Dendritic cell treated with granulocyte-macrophage colony-stimulating factor and Interleukin-4, amounts not matched to agents 40 ng/mL and 50 ng/mL, for 4 days (primary cell): ENCODE data around the gene TMSB15A.
A peak's percentile ranks its signal among the peaks of the same experiment; 100 is the strongest.
"Not testable (repeated sequence)": the region's sequence is repeated elsewhere in the genome, so short reads cannot be mapped to it uniquely, and the experiment has no call there.

Experiments used
- H3K27ac Mint-ChIP-seq: one replicate; pipeline ENCODE4 v1.8.0; 2022; ENCODE audit warnings: mild to moderate bottlenecking, mixed read lengths
- H3K27me3 Mint-ChIP-seq: one replicate; pipeline ENCODE4 v1.8.0; 2022; ENCODE audit warnings: mild to moderate bottlenecking, mixed read lengths
- H3K36me3 Mint-ChIP-seq: one replicate; pipeline ENCODE4 v1.8.0; 2022; ENCODE audit warnings: low read depth, mixed read lengths
- H3K4me1 Mint-ChIP-seq: one replicate; pipeline ENCODE4 v1.8.0; 2022; ENCODE audit warnings: low read depth, mixed read lengths
- H3K4me3 Mint-ChIP-seq: one replicate; pipeline ENCODE4 v1.8.0; 2022; ENCODE audit warnings: mild to moderate bottlenecking, moderate library complexity, mixed read lengths
- H3K9me3 Mint-ChIP-seq: one replicate; pipeline ENCODE4 v1.8.0; 2022; ENCODE audit warnings: mixed read lengths
- intact Hi-C: fragments of 100-400 bp; cut with micrococcal nuclease; formaldehyde crosslinking; loops from one replicate; pipeline ENCODE4 v1.15.0; 2022

TMSB15A gene

DNA sequence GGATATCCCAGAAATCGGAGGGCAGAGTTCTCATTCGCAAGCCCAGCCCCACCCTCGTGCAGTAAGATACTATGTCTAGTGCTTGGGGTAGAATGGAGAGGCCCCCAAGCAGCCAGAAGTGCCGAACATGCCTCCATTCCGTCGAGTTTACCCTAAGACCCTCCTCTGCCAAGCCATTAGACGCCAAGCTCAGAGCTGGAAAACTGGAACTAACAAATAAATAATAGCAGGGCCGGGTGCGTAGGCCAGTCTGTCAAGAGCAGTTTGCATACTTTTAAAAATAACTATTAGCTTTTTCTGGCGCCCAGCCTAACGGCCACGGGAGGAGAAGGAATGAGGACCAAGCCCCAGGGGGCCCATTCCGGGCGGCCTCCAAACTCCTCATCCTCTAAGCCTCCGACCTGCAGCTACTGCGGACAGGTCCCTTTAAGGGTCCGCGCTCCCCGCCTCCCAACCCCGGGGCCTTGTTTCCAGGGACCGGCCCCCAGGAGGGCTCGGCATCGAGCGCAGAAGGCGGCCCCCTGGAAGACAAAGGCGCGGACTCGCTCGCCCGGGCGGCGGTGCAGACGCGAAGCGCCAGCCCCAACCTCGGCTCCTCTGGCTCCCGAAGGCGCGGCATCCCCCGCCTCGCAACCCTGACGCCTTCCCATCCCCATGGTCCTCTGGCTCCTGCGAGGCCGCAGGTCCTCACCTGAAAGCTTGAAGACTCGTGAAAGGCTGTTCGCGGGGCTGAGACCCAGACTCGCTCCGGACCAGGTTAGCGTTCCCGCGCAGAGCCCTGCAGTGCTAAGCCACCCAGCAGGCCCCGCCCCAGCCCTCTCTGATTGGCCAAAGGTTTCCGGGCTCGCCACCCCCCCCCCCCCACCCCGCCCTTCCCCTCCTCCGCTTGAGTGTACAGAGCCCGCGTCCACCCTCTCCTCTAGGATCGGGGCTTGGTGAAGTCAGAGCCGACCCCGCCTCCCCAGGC is at the start of gene TMSB15A:
TSS of gene TMSB15A (minus strand) at position 765 of the 967 bp plus-strand sequence.
- intact Hi-C loops: loop anchor here (10.0 kb wide), 1 partner anchor 349 kb away; no protein-coding TSS in a partner anchor
- H3K4me3 Mint-ChIP-seq: peak within 1 kb of the TSS; percentile 75
- no peaks in the 10 kb centered on the region for H3K36me3 Mint-ChIP-seq
- peaks cover 5% of the 10 kb centered on the region for H3K4me1 Mint-ChIP-seq
- H3K9me3 Mint-ChIP-seq: no peaks in the 10 kb centered on the region
- H3K27ac Mint-ChIP-seq: no peak within 1 kb of the TSS
- H3K27me3 Mint-ChIP-seq: peaks cover 36% of the 10 kb centered on the region

DNA sequence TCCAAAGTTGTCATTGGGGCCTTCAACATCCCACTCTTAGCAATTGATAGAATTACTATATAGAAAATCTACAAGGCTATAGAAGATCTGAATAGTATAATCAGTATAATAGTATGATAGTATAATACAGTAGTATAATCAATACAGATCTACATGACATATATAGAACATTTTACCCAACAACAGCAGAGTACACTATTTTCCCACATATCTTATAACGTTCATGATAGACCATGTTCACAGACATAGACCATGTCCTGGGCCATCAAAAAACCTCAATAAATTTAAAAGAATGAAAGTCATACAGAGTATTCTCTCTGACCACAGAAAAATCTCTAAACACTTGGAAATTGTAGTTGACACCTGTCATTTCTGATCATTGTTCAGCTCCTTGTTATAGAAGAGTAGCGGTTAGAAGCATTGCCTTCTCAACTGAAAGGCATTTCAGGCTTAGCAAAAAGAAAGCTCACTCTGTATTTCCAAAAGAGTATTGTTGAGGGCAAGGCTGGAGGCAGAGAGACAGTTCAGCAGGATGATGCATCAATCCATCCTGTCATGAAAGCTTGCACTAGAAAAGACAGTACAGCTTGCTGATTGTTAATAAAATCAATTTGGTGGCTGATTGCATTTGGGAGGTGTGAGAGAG is 44.0 kb upstream of the TMSB15A start:
- Mint-ChIP-seq H3K9me3 (no peaks in the 10 kb centered on the region), H3K27ac (no peak overlapping the region), H3K4me3 (no peak overlapping the region), H3K36me3 (no peaks in the 10 kb centered on the region), H3K27me3 (no peaks in the 10 kb centered on the region), H3K4me1 (no peaks in the 10 kb centered on the region)
- intact Hi-C loops: no loop called here

DNA sequence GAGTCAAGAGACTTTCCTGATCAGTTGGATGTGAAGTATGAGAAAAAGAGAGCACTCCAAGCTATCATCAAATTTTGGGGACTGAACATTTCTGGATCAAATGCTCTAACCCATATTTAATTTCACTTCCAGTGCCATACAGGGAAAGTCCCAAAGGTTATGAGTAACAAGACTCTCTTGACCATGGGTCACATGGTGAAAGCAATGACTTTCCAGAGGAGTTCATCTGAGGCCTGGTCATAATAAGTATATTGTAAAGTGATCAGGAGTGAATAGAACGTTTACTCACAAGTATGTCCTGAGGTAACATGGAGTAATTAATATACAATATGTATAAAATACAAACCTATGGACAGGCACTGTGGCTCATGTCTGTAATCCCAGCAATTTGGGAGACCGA is 42.1 kb upstream of the TMSB15A start:
- Mint-ChIP-seq H3K36me3 (no peaks in the 10 kb centered on the region), H3K9me3 (no peaks in the 10 kb centered on the region), H3K4me3 (no peak overlapping the region), H3K27ac (no peak overlapping the region), H3K4me1 (no peaks in the 10 kb centered on the region), H3K27me3 (no peaks in the 10 kb centered on the region)
- intact Hi-C loops: no loop called here

DNA sequence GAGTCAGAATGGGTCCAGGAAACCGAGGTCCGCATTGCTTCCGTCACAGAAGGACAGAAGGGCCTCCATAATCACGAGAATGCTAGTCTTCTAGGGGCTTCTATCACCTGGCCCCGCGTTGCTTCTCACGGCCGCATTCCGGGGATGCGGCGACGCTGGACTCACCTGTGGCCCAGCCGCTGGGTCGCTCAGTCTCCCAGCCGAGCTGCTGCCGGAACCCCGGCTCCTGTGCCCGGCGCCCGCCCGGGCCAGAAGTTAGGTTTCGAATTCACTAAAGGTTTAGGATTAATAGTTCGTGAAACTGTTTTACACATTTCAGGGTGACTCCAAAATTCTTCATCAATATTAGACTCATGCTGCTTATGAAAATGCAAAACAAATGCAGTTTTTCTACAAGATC is 31.7 kb upstream of the TMSB15A start:
- Mint-ChIP-seq H3K36me3 (no peaks in the 10 kb centered on the region), H3K9me3 (no peaks in the 10 kb centered on the region), H3K4me1 (peaks cover 6% of the 10 kb centered on the region), H3K4me3 (no peak overlapping the region), H3K27me3 (peaks cover 19% of the 10 kb centered on the region), H3K27ac (no peak overlapping the region)
- intact Hi-C loops: no loop called here

DNA sequence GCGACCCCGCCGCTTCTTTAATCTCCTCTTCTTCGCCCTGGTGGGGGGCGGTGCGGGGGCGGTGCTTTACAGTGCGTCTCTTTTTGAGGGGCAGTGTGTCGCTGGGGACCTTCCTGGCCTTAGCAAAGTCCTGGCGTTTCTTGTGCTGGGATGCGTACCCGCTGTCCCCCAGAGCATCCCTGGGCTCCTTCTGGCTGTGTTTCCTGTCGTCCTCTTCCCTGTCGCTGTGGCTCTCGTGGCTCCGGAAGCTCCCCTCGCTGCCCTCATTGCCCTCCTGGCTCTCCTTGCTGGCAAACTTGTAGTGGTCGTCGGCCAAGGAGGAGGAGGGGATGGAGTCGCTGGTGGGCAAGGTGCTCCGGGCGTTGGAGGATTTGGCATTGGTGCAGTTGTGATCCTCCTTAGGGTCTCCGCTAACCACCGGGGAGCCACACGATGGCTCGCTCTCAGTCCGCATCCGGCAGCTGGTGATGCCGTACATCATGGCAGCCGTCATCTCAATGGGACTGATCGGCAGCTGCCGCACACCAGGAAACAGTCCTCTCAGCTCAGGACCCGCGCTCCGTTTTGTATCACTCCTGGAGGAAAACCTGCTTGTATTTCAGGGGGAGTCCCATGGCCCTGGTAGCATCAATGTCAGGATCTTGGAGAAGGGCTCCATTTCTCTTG is 30.4 kb upstream of the TMSB15A start:
- intact Hi-C loops: no loop called here
- no peak overlapping the region for H3K27ac Mint-ChIP-seq
- H3K36me3 Mint-ChIP-seq: no peaks in the 10 kb centered on the region
- peaks cover 6% of the 10 kb centered on the region for H3K4me1 Mint-ChIP-seq
- H3K4me3 Mint-ChIP-seq: no peak overlapping the region
- no peaks in the 10 kb centered on the region for H3K9me3 Mint-ChIP-seq
- peaks cover 19% of the 10 kb centered on the region for H3K27me3 Mint-ChIP-seq

DNA sequence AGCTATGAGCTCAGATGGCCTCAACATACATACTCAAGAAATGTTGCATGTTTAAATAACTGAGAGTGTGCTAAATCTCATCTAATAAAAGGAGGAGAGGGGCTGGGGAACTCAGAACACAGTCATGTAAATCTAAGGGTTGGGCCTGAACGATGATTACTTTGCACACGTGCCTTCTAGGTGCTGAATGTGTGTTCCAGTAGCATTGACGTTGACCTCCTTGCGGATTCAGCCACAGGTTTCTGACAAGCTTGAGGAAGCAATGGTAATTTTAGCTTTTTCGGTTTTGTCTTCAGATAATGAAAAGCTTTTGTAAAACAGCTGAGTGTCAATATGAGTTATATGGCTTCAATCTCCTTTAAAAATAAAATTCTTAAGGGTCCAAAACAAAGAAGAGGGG is 29.6 kb upstream of the TMSB15A start:
- H3K27me3 Mint-ChIP-seq: peaks cover 19% of the 10 kb centered on the region
- H3K36me3 Mint-ChIP-seq, H3K4me3 Mint-ChIP-seq, H3K9me3 Mint-ChIP-seq, intact Hi-C loops, H3K27ac Mint-ChIP-seq, H3K4me1 Mint-ChIP-seq: not testable (repeated sequence)

DNA sequence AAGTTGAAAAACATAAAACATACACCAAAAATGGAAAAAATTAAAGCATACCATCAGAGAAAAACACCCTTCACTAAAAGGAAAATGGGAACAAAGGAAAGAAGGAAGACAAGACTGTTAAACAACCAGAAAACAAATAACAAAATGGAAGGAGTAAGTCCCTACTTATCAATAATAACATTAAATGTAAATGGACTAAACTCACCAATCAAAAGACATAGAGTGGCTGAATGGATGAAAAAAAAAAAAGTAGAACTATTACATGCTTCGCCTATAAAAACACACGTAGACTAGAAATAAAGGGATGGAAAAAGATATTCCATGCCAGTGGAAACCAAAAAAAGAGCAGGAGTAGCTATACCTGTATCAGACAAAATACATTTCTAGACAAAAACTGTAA is 19.4 kb upstream of the TMSB15A start:
- no peaks in the 10 kb centered on the region for H3K9me3 Mint-ChIP-seq
- no peak overlapping the region for H3K27ac Mint-ChIP-seq
- H3K36me3 Mint-ChIP-seq: no peaks in the 10 kb centered on the region
- H3K27me3 Mint-ChIP-seq: peaks cover 6% of the 10 kb centered on the region
- H3K4me3 Mint-ChIP-seq: no peak overlapping the region
- intact Hi-C loops: no loop called here
- no peaks in the 10 kb centered on the region for H3K4me1 Mint-ChIP-seq

DNA sequence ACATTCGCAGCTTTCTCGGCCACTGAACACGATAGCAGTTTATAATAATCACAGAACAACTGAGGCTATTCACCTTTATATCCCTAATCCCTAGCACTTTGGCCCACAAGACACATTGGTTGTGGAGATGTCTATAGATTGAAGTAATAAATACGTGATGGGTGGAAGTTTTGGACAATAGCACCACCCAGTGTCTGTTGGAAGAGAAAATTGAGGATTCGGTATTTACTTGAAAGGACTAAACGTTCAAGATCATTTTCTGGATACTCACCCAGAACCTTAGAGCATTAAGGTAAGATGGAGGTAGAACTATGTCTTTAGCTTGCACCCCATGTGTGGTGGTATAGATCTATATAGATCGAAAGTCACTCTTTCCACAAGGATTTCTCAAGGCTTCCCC is 787 bp upstream of the TMSB15A start:
- H3K4me1 Mint-ChIP-seq: peaks cover 5% of the 10 kb centered on the region
- no peaks in the 10 kb centered on the region for H3K36me3 Mint-ChIP-seq
- peaks cover 36% of the 10 kb centered on the region for H3K27me3 Mint-ChIP-seq
- H3K9me3 Mint-ChIP-seq: no peaks in the 10 kb centered on the region
- H3K27ac Mint-ChIP-seq: no peak overlapping the region
- intact Hi-C loops: loop anchor here (10.0 kb wide), 1 partner anchor 347 kb away; no protein-coding TSS in a partner anchor
- no peak overlapping the region for H3K4me3 Mint-ChIP-seq

DNA sequence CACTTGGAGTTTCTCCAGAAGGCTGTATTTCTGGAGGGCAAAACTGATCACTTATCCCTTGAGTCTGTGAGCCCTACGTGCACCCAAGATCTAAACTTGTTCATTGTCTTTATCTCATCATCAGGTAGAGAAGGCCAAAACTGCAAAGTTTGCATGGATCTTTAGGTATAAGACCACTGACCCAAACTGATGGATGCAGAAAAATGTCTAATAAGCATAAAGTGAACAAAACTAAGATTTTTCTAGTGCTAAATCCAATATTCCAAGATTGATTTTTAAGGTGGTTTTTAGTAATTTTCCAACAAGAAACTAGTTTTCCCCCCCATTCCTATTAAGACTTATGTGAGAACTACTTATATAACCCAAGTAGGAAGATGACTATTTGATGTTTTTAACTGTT is 2.0 kb downstream of the TMSB15A start:
- H3K4me3 Mint-ChIP-seq: no peak overlapping the region
- no peaks in the 10 kb centered on the region for H3K36me3 Mint-ChIP-seq
- no peak overlapping the region for H3K27ac Mint-ChIP-seq
- peaks cover 5% of the 10 kb centered on the region for H3K4me1 Mint-ChIP-seq
- H3K9me3 Mint-ChIP-seq: no peaks in the 10 kb centered on the region
- H3K27me3 Mint-ChIP-seq: peaks cover 36% of the 10 kb centered on the region
- intact Hi-C loops: loop anchor here (10.0 kb wide), 1 partner anchor 350 kb away; no protein-coding TSS in a partner anchor

DNA sequence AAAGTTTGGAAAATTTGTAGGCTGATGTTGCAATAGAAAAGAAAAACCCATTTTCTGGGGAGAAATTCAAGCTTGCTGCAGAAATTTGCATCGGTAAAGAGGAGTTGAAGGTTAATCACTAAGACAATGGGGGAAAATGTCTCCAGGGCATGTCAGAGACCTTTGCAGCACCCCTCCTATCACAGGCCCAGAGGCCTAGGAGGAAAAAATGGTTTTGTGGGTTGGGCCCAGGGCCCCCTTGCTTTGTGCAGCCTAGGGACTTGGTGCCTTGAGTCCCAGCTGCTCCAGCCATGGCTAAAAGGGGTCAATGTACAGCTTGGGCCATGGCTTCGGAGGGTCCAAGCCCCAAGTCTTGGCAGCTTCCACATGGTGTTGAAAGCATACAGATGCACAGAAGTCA is 17.8 kb downstream of the TMSB15A start:
- H3K36me3 Mint-ChIP-seq: no peaks in the 10 kb centered on the region
- H3K4me1 Mint-ChIP-seq: no peaks in the 10 kb centered on the region
- no peak overlapping the region for H3K4me3 Mint-ChIP-seq
- H3K27me3 Mint-ChIP-seq: no peaks in the 10 kb centered on the region
- no peak overlapping the region for H3K27ac Mint-ChIP-seq
- H3K9me3 Mint-ChIP-seq: no peaks in the 10 kb centered on the region
- intact Hi-C loops: no loop called here

DNA sequence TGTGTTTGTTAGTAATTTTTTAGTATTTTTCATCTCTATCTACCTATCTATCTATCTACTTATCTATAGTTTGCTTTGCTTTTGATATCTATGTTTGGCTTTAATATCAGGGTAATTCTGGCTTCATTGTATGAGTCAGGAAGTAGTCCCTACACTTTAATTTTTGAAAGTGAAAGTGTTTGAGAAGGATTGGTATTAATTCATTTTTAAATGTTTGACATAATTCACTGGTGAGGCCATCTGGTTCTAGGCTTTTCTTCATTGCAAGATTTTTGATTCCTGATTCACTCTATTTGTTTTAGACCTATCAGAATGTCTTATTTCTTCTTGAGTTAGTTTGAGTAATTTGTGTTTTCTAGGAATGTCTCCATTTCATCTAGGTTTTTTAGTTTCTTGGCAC is 24.8 kb downstream of the TMSB15A start:
- Mint-ChIP-seq H3K4me3 (no peak overlapping the region), H3K36me3 (no peaks in the 10 kb centered on the region), H3K27ac (no peak overlapping the region), H3K9me3 (no peaks in the 10 kb centered on the region), H3K27me3 (no peaks in the 10 kb centered on the region), H3K4me1 (no peaks in the 10 kb centered on the region)
- intact Hi-C loops: no loop called here

DNA sequence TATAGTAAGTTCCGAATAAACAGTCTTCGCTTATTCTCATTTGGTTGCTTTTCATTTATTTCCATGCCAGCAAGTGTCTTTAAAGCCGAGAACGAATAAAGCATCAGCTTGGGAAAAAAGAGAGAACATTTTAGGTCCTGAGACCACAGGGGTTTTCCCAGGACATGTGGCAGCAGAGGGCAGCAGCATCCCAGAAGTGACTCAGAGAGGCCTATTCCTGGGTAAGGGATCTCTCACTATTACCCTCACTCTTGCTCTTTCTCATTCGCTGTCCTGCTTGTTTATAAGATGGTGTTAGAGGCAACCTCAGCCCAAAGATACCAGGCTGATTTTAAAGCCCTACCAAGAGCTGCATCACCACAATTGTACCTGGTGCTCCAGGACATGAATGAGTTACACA is 37.8 kb downstream of the TMSB15A start:
- H3K4me3 Mint-ChIP-seq, H3K4me1 Mint-ChIP-seq, H3K27me3 Mint-ChIP-seq, intact Hi-C loops, H3K36me3 Mint-ChIP-seq, H3K27ac Mint-ChIP-seq, H3K9me3 Mint-ChIP-seq: not testable (repeated sequence)

DNA sequence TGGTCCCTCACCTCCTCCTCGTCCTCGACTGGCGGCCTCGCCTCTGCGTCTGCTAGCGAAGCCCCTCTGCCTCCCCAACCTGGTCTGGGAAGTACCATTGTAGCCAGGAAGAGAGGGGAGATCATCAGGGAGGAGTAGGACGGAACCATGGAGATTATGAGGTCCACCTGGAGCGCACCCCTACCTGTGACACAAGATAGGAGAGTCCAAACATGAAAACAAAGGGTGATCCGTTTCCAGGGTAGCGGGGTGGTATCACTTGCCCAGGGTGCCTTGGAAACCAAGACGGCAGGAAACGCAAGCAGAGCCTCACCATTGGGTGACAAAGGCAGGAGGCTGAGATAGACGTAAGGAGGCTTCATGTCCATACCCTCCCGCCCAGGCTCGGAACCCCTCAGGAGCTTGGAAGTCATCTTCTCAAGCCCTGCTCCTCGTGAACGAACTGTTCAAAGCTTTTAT is 44.7 kb downstream of the TMSB15A start, which contains the start of gene TCP11X2:
TSS of gene TCP11X2 (minus strand) at position 51 of the 459 bp plus-strand sequence.
- H3K4me1 Mint-ChIP-seq, intact Hi-C loops, H3K4me3 Mint-ChIP-seq, H3K9me3 Mint-ChIP-seq, H3K27ac Mint-ChIP-seq, H3K36me3 Mint-ChIP-seq, H3K27me3 Mint-ChIP-seq: not testable (repeated sequence)

DNA sequence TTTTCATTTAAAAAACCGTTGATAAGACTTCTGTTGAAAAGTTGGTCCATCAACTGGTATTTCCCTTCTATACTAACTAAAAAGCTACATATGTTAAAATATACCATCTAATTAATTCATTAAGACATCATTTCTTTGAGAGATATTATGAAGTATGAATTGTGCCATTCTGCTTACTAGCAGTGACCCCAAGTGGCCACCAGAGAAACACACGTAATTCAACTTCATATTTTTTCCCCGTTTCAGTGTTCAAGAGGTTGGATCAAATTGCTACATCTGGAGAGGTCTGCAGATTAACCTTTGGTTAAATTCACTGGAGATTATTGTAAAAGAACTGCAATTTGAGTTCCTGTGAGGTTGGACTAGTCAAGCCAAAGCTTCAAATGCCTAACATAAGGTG is 46.3 kb downstream of the TMSB15A start:
- H3K4me3 Mint-ChIP-seq, H3K9me3 Mint-ChIP-seq, H3K27me3 Mint-ChIP-seq, H3K36me3 Mint-ChIP-seq, intact Hi-C loops, H3K4me1 Mint-ChIP-seq, H3K27ac Mint-ChIP-seq: not testable (repeated sequence)
